Measurements from ENCODE around the gene CLCNKB.
"Not testable (repeated sequence)": the region's sequence is repeated elsewhere in the genome, so short reads cannot be mapped to it uniquely, and the experiment has no call there.

The CLCNKB gene

GRCh38 chr1:16043521-16043920 lies at the start of gene CLCNKB:
Gene CLCNKB, plus strand, starts transcription at chr1:16043782. Its CDS starts 711 bp downstream, at chr1:16044493.
- in situ Hi-C loops (cut with HindIII; ENCODE audit: low sequenced_read_pairs) = no loop called here

GRCh38 chr1:15994081-15994480 lies 49.5 kb upstream of the CLCNKB start:
- in situ Hi-C loops (cut with HindIII; ENCODE audit: low sequenced_read_pairs) = no loop called here

GRCh38 chr1:15994590-15995351 lies 48.8 kb upstream of the CLCNKB start:
- in situ Hi-C loops (cut with HindIII; ENCODE audit: low sequenced_read_pairs) = no loop called here

- in situ Hi-C loops (cut with HindIII; ENCODE audit: low sequenced_read_pairs) = no loop called here
Observed at GRCh38 chr1:15997076-15997585, 46.5 kb upstream of the CLCNKB start.

GRCh38 chr1:15997637-15998280 lies 45.8 kb upstream of the CLCNKB start:
- in situ Hi-C loops (cut with HindIII; ENCODE audit: low sequenced_read_pairs) = no loop called here

- in situ Hi-C loops (cut with HindIII; ENCODE audit: low sequenced_read_pairs) = no loop called here
Observed at GRCh38 chr1:15998929-15999328, 44.7 kb upstream of the CLCNKB start.

GRCh38 chr1:16001274-16001673 lies 42.3 kb upstream of the CLCNKB start:
- in situ Hi-C loops (cut with HindIII; ENCODE audit: low sequenced_read_pairs) = not testable (repeated sequence)

GRCh38 chr1:16005597-16005996 lies 38.0 kb upstream of the CLCNKB start:
- in situ Hi-C loops (cut with HindIII; ENCODE audit: low sequenced_read_pairs) = no loop called here

- in situ Hi-C loops (cut with HindIII; ENCODE audit: low sequenced_read_pairs) = no loop called here
Observed at GRCh38 chr1:16006010-16006409, 37.6 kb upstream of the CLCNKB start.

- in situ Hi-C loops (cut with HindIII; ENCODE audit: low sequenced_read_pairs) = no loop called here
Observed at GRCh38 chr1:16006552-16007485, 36.8 kb upstream of the CLCNKB start.

GRCh38 chr1:16007671-16008341 lies 35.8 kb upstream of the CLCNKB start:
- in situ Hi-C loops (cut with HindIII; ENCODE audit: low sequenced_read_pairs) = no loop called here

GRCh38 chr1:16009030-16009460 lies 34.5 kb upstream of the CLCNKB start:
- in situ Hi-C loops (cut with HindIII; ENCODE audit: low sequenced_read_pairs) = no loop called here

GRCh38 chr1:16009678-16010077 lies 33.9 kb upstream of the CLCNKB start:
- in situ Hi-C loops (cut with HindIII; ENCODE audit: low sequenced_read_pairs) = no loop called here

- in situ Hi-C loops (cut with HindIII; ENCODE audit: low sequenced_read_pairs) = no loop called here
Observed at GRCh38 chr1:16010837-16011236, 32.7 kb upstream of the CLCNKB start.

- in situ Hi-C loops (cut with HindIII; ENCODE audit: low sequenced_read_pairs) = no loop called here
Observed at GRCh38 chr1:16011936-16012589, 31.5 kb upstream of the CLCNKB start.

GRCh38 chr1:16012590-16013219 lies 30.9 kb upstream of the CLCNKB start:
- in situ Hi-C loops (cut with HindIII; ENCODE audit: low sequenced_read_pairs) = no loop called here

- in situ Hi-C loops (cut with HindIII; ENCODE audit: low sequenced_read_pairs) = no loop called here
Observed at GRCh38 chr1:16013220-16013907, 30.2 kb upstream of the CLCNKB start.

- in situ Hi-C loops (cut with HindIII; ENCODE audit: low sequenced_read_pairs) = no loop called here
Observed at GRCh38 chr1:16013908-16014258, 29.7 kb upstream of the CLCNKB start.
